ENCODE measurements around the gene DSG1.

DNA sequence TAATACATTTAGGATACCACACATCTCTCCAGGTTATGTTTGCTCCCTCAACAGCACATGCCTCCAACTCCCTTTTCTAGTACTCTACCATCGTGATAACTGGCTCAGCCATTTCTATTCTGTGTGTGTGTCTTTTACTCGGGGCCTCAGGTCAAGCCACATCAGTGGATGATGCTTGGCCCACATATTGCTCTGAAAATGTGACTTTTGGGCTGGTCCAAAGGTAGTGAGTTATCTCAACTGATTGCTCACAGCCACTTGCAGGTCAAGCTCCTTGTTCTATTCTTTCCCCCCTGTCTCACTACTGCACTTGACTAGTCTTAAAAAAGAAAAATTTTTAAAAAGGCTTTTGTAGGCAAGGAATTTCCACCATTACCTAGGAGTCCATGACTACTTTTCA is 64.1 kb downstream of the DSG1 start:
- no peak for TF ChIP-seq POLR2A (IDR thresholded peaks at IDR 0.05)
- TF ChIP-seq CTCF (IDR thresholded peaks at IDR 0.05), result no peak
- no peak for TF ChIP-seq POLR2AphosphoS5 (IDR thresholded peaks at IDR 0.05)
- no peak for TF ChIP-seq EP300 (IDR thresholded peaks at IDR 0.05)

All from upper lobe of left lung (tissue), 4 donors.